H9 (cell line): ENCODE data around the gene TNKS1BP1. TPM values are rescaled to one million over a fixed set of nuclear protein-coding genes. Genes with fewer than 3 reads are reported as not detected.

Source experiments
- DNase-seq: peaks from one replicate; pipeline ENCODE4 v3.0.0-alpha.2; 2017
- H2AFZ ChIP-seq: one replicate; pipeline ENCODE4 v1.6.1; 2013; ENCODE audit warnings: mild to moderate bottlenecking, low read length, control low read depth, moderate library complexity
- H2AK5ac ChIP-seq: 2 replicates; pipeline ENCODE4 v1.6.1; 2013; ENCODE audit warnings: low read length, control low read depth, mixed read lengths; ENCODE audit not compliant: insufficient read length
- H2BK120ac ChIP-seq: one replicate; pipeline ENCODE4 v1.6.1; 2013; ENCODE audit warnings: low read depth, mild to moderate bottlenecking, low read length, control low read depth, inconsistent platforms; ENCODE audit not compliant: poor library complexity, severe bottlenecking
- H2BK12ac ChIP-seq: 2 replicates; pipeline ENCODE4 v1.6.1; 2013; ENCODE audit warnings: low read length, control low read depth, mixed read lengths, low read depth; ENCODE audit not compliant: insufficient read length
- H2BK15ac ChIP-seq: 2 replicates; pipeline ENCODE4 v1.6.1; 2013; ENCODE audit warnings: low read depth, low read length, control low read depth
- H2BK20ac ChIP-seq: one replicate; pipeline ENCODE4 v1.6.1; 2013; ENCODE audit warnings: low read depth, mild to moderate bottlenecking, low read length, control low read depth, inconsistent platforms; ENCODE audit not compliant: poor library complexity, severe bottlenecking
- H2BK5ac ChIP-seq: 2 replicates; pipeline ENCODE4 v1.6.1; 2013; ENCODE audit warnings: low read length, control low read depth, mixed read lengths; ENCODE audit not compliant: insufficient read length
- H3K14ac ChIP-seq: 2 replicates; pipeline ENCODE4 v1.6.1; 2013; ENCODE audit warnings: low read length, control low read depth; ENCODE audit not compliant: insufficient read depth
- H3K18ac ChIP-seq: 2 replicates; pipeline ENCODE4 v1.6.1; 2013; ENCODE audit warnings: low read depth, mild to moderate bottlenecking, mixed read lengths, low read length, control low read depth; ENCODE audit not compliant: insufficient read length
- H3K23ac ChIP-seq: 2 replicates; pipeline ENCODE4 v1.6.1; 2013; ENCODE audit warnings: low read length, control low read depth, mixed read lengths, low read depth; ENCODE audit not compliant: insufficient read length
- H3K23me2 ChIP-seq: 2 replicates; pipeline ENCODE4 v1.6.1; 2013; ENCODE audit warnings: low read depth, mild to moderate bottlenecking, mixed read lengths, low read length, control low read depth; ENCODE audit not compliant: insufficient read length, poor library complexity, severe bottlenecking
- H3K27ac ChIP-seq: 2 replicates; pipeline ENCODE4 v1.5.1; 2013; ENCODE audit warnings: low read length, control low read depth, mixed read lengths, low read depth; ENCODE audit not compliant: insufficient read length
- H3K27me3 ChIP-seq: 2 replicates; pipeline ENCODE4 v1.6.1; 2013; ENCODE audit warnings: low read length, control low read depth, inconsistent platforms; ENCODE audit not compliant: insufficient read depth
- H3K4ac ChIP-seq: 2 replicates; pipeline ENCODE4 v1.6.1; 2013; ENCODE audit warnings: low read depth, mild to moderate bottlenecking, control low read depth, inconsistent platforms, low read length, moderate library complexity
- H3K4me1 ChIP-seq: 2 replicates; pipeline ENCODE4 v1.6.1; 2013; ENCODE audit warnings: low read length, control low read depth, inconsistent platforms; ENCODE audit not compliant: insufficient read depth
- H3K4me2 ChIP-seq: 2 replicates; pipeline ENCODE4 v1.6.1; 2013; ENCODE audit warnings: low read length, control low read depth, mixed read lengths; ENCODE audit not compliant: insufficient read length, insufficient read depth
- H3K56ac ChIP-seq: 2 replicates; pipeline ENCODE4 v1.6.1; 2013; ENCODE audit warnings: low read depth, mild to moderate bottlenecking, mixed read lengths, low read length, control low read depth; ENCODE audit not compliant: insufficient read length
- H3K79me1 ChIP-seq: 2 replicates; pipeline ENCODE4 v1.6.1; 2013; ENCODE audit warnings: low read depth, mild to moderate bottlenecking, moderate library complexity, low read length, control low read depth, inconsistent platforms; ENCODE audit not compliant: insufficient read depth, poor library complexity, severe bottlenecking
- H3K79me2 ChIP-seq: 2 replicates; pipeline ENCODE4 v1.6.1; 2013; ENCODE audit warnings: low read length, control low read depth, inconsistent platforms; ENCODE audit not compliant: insufficient read depth
- H3K9ac ChIP-seq: 2 replicates; pipeline ENCODE4 v1.6.1; 2013; ENCODE audit warnings: low read length, control low read depth, mixed read lengths; ENCODE audit not compliant: insufficient read length; ENCODE audit errors: extremely low read depth
- H3K9me3 ChIP-seq: one replicate; pipeline ENCODE4 v1.6.1; 2013; ENCODE audit warnings: low read depth, low read length, inconsistent platforms; ENCODE audit not compliant: control insufficient read depth
- H3T11ph ChIP-seq: one replicate; pipeline ENCODE4 v1.6.1; 2013; ENCODE audit warnings: mild to moderate bottlenecking, low read length, control low read depth, inconsistent platforms
- H4K20me1 ChIP-seq: one replicate; pipeline ENCODE4 v1.6.1; 2013; ENCODE audit not compliant: control insufficient read depth, insufficient read length, insufficient read depth
- H4K5ac ChIP-seq: 2 replicates; pipeline ENCODE4 v1.6.1; 2013; ENCODE audit warnings: low read depth, mild to moderate bottlenecking, mixed read lengths, low read length, control low read depth; ENCODE audit not compliant: insufficient read length
- H4K8ac ChIP-seq: replicated peaks from 2 replicates; pipeline ENCODE4 v1.6.1; 2013; ENCODE audit warnings: low read length, control low read depth, mixed read lengths, low read depth; ENCODE audit not compliant: insufficient read length
- H4K91ac ChIP-seq: 2 replicates; pipeline ENCODE4 v1.6.1; 2013; ENCODE audit warnings: low read depth, mild to moderate bottlenecking, moderate library complexity, mixed read lengths, low read length, control low read depth; ENCODE audit not compliant: insufficient read length
- H3K27ac Mint-ChIP-seq, 3 experiments: 2 replicates in 2 of 3; 3 replicates in 1 of 3; pipeline ENCODE4 v1.8.0; 2020 to 2021; ENCODE audit warnings: mixed read lengths in 3 of 3, mild to moderate bottlenecking in 1 of 3, moderate library complexity in 1 of 3
- H3K27me3 Mint-ChIP-seq: 2 replicates; pipeline ENCODE4 v1.8.0; 2021; ENCODE audit warnings: low read depth, mild to moderate bottlenecking, moderate library complexity, mixed read lengths
- H3K36me3 Mint-ChIP-seq, 3 experiments: 2 replicates in 2 of 3; 3 replicates in 1 of 3; pipeline ENCODE4 v1.8.0; 2020 to 2021; ENCODE audit warnings: low read depth in 3 of 3, mixed read lengths in 3 of 3; ENCODE audit not compliant: insufficient read depth in 1 of 3
- H3K4me1 Mint-ChIP-seq, 2 experiments: 2 replicates each; pipeline ENCODE4 v1.8.0; 2020; ENCODE audit warnings: mixed read lengths in 2 of 2
- H3K4me3 Mint-ChIP-seq, 2 experiments: 2 replicates in 1 of 2; 3 replicates in 1 of 2; pipeline ENCODE4 v1.8.0; 2020 to 2021; ENCODE audit warnings: mild to moderate bottlenecking in 2 of 2, mixed read lengths in 2 of 2, moderate library complexity in 1 of 2
- H3K9me3 Mint-ChIP-seq, 2 experiments: 2 replicates in 1 of 2; 3 replicates in 1 of 2; pipeline ENCODE4 v1.8.0; 2020; ENCODE audit warnings: mild to moderate bottlenecking in 2 of 2, mixed read lengths in 2 of 2, moderate library complexity in 1 of 2
- WGBS: extraction: QIAGEN DNeasy Blood & Tissue Kit; methylation state at CpG from one replicate; pipeline ENCODE4 v1.1.7; 2013; ENCODE audit warnings: missing lambda C conversion rate, low lambda C conversion rate, mixed read lengths; ENCODE audit not compliant: insufficient read length; ENCODE audit errors: extremely low coverage; 5-methylcytosine and 5-hydroxymethylcytosine counted together
- total RNA-seq: library from RNA; stranded (reverse); gene quantifications from 2 replicates; pipeline ENCODE4 v1.2.1, GENCODE V29; 2021
- TF ChIP-seq, protein P1 (sequence below): fragments of 200-600 bp; sonication (generic); conservative IDR thresholded peaks from 3 replicates; pipeline ENCODE4 v1.8.0; 2021; ENCODE audit warnings: antibody characterized with exemption, mild to moderate bottlenecking

The TNKS1BP1 gene
- total RNA-seq, 1 experiment from 2014 or later, result 130 TPM

DNA sequence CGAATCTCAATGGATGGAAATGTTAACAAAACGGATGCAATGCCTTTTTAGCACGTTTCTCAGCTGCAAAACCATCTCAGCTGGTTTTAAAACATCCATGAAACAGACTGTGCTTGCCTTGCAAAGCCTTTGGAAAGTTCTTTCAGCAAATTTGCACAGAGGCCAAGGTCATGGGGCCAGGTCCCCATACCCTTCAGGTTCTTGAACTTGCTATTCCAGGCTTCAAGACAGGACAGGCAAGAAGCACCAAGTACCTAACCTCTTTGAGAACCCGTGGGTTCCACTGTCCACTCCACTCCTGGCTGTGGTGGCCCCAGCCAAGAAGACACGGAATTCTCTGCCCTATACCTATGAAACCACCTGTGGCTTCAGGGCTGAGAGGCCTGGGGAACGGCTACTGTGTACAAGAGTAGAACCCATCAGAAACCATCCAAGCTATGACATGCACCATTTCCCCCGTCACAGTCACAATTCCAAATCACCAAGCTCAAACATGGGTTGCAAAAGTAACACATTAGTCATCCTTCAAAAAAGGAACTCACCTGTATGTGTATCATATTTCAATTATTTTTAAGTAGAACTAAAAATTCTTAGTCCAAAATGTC is 17.0 kb downstream of the TNKS1BP1 start:
- no peak overlapping the region for H3K4me2 ChIP-seq
- no peaks in the 10 kb centered on the region for H3K9me3 ChIP-seq
- H4K5ac ChIP-seq, result no peak overlapping the region
- H3K23ac ChIP-seq, result no peak overlapping the region
- no peak overlapping the region for H2AK5ac ChIP-seq
- no peak overlapping the region for H3K9ac ChIP-seq
- no peak overlapping the region for H2BK120ac ChIP-seq
- peak overlapping the region in 1 of 3 experiments; percentile 72; a peak in 1 of 7 replicates for H3K27ac Mint-ChIP-seq
- H2BK5ac ChIP-seq, result no peak overlapping the region
- no peak overlapping the region for H4K91ac ChIP-seq
- H3T11ph ChIP-seq, result no peak overlapping the region
- H3K14ac ChIP-seq, result no peak overlapping the region
- no peak overlapping the region for H2BK15ac ChIP-seq
- no peaks in the 10 kb centered on the region for H3K79me1 ChIP-seq
- no peak overlapping the region for H4K8ac ChIP-seq
- H3K23me2 ChIP-seq, result peaks cover 6% of the 10 kb centered on the region
- TF ChIP-seq, protein P1, sequence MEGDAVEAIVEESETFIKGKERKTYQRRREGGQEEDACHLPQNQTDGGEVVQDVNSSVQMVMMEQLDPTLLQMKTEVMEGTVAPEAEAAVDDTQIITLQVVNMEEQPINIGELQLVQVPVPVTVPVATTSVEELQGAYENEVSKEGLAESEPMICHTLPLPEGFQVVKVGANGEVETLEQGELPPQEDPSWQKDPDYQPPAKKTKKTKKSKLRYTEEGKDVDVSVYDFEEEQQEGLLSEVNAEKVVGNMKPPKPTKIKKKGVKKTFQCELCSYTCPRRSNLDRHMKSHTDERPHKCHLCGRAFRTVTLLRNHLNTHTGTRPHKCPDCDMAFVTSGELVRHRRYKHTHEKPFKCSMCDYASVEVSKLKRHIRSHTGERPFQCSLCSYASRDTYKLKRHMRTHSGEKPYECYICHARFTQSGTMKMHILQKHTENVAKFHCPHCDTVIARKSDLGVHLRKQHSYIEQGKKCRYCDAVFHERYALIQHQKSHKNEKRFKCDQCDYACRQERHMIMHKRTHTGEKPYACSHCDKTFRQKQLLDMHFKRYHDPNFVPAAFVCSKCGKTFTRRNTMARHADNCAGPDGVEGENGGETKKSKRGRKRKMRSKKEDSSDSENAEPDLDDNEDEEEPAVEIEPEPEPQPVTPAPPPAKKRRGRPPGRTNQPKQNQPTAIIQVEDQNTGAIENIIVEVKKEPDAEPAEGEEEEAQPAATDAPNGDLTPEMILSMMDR, result no peak
- DNase-seq, result no peak
- peaks cover 6% of the 10 kb centered on the region for H3K4me1 ChIP-seq
- H3K9me3 Mint-ChIP-seq, result no peaks in the 10 kb centered on the region
- H2BK12ac ChIP-seq, result no peak overlapping the region
- H3K4me3 Mint-ChIP-seq, result no peak overlapping the region
- peaks cover 49 to 67% (median 52%) of the 10 kb centered on the region in 3 experiments for H3K36me3 Mint-ChIP-seq
- H3K4ac ChIP-seq, result no peak overlapping the region
- no peak overlapping the region for H2BK20ac ChIP-seq
- H3K79me2 ChIP-seq, result peaks cover 9% of the 10 kb centered on the region; the same call in 1 of the 2 replicates
- no peak overlapping the region for H3K27ac ChIP-seq
- no peak overlapping the region for H2AFZ ChIP-seq
- no peaks in the 10 kb centered on the region for H3K27me3 ChIP-seq
- WGBS, result no CpG with 5 or more reads among the region's 7 CpGs
- H3K56ac ChIP-seq, result no peak overlapping the region
- H3K27me3 Mint-ChIP-seq, result no peaks in the 10 kb centered on the region
- H3K4me1 Mint-ChIP-seq, result peaks cover 28 to 42% of the 10 kb centered on the region in 2 experiments
- H3K18ac ChIP-seq, result no peak overlapping the region
- no peaks in the 10 kb centered on the region for H4K20me1 ChIP-seq
